Stomach (tissue), 9 donors: ENCODE results near the gene DCBLD2. TPM values are rescaled to one million over a fixed set of nuclear protein-coding genes. Genes with fewer than 3 reads are reported as not detected.
"Not testable (repeated sequence)": the region's sequence is repeated elsewhere in the genome, so short reads cannot be mapped to it uniquely, and the experiment has no call there.

ENCODE experiments used
- DNase-seq, 2 donors: peaks; one replicate each; pipeline versions ENCODE4 v3.0.0 to v3.0.0-alpha.2; 2013 to 2019
- H3K27ac ChIP-seq, 5 donors: fragments of 200-600 bp in 4 of 5; sonication (generic) in 4 of 5; one replicate each; pipeline ENCODE4 v1.5.1; 2013 to 2019; ENCODE audit warnings: mild to moderate bottlenecking in 1 of 5, moderate library complexity in 1 of 5
- H3K27me3 ChIP-seq, 3 donors: fragments of 200-600 bp; sonication (generic); one replicate each; pipeline ENCODE4 v1.5.1; 2017 to 2019; ENCODE audit warnings: mixed run types in 1 of 3
- H3K36me3 ChIP-seq, 4 donors: fragments of 200-600 bp; sonication (generic); 1 replicate in 3 of 4; 2 replicates in 1 of 4; pipeline ENCODE4 v1.5.1; 2016 to 2019
- H3K4me1 ChIP-seq, 4 donors: fragments of 200-600 bp; sonication (generic); one replicate each; pipeline ENCODE4 v1.5.1; 2016 to 2019
- H3K4me3 ChIP-seq, 4 donors: fragments of 200-600 bp; sonication (generic) in 3 of 4; one replicate each; pipeline ENCODE4 v1.5.1; 2016 to 2019; ENCODE audit warnings: mild to moderate bottlenecking in 1 of 4
- H3K9me3 ChIP-seq, 4 donors: fragments of 200-600 bp; sonication (generic); one replicate each; pipeline ENCODE4 v1.5.1; 2016 to 2019
- CTCF ChIP-seq, 7 experiments: fragments of 450-650 bp in 4 of 7; fragments of 200-600 bp in 3 of 7; sonication (generic) in 3 of 7; IDR thresholded peaks; one replicate each; pipeline ENCODE4 v1.5.1; 2016 to 2019; ENCODE audit warnings: antibody characterized with exemption in 7 of 7, control low read depth in 2 of 7, mild to moderate bottlenecking in 1 of 7
- EP300 ChIP-seq: sonication (generic); formaldehyde crosslinking; IDR thresholded peaks from one replicate; pipeline ENCODE4 v1.6.1; 2017; ENCODE audit warnings: antibody characterized with exemption
- POLR2A ChIP-seq, 4 donors: fragments of 450-650 bp; IDR thresholded peaks; one replicate each; pipeline ENCODE4 v1.6.1; 2016; ENCODE audit warnings: antibody characterized with exemption in 4 of 4, control low read depth in 2 of 4, mild to moderate bottlenecking in 1 of 4, moderate library complexity in 1 of 4
- POLR2AphosphoS5 ChIP-seq, 3 donors: sonication (generic); formaldehyde crosslinking; IDR thresholded peaks; one replicate each; pipeline ENCODE4 v1.6.1; 2016; ENCODE audit warnings: antibody characterized with exemption in 3 of 3
- WGBS, 5 donors: extraction: QIAGEN DNeasy Blood & Tissue Kit in 3 of 5; methylation state at CpG; one replicate each; pipeline versions ENCODE4 v1.1.5 to v1.1.7; 2013 to 2018; 5-methylcytosine and 5-hydroxymethylcytosine counted together
- intact Hi-C: fragments of 100-400 bp; cut with DNase I; formaldehyde crosslinking; loops from one replicate; pipeline ENCODE4 v1.15.1; 2023; ENCODE audit warnings: low total_unique reads
- polyA plus RNA-seq, 3 donors: library from polyadenylated mRNA; stranded (reverse); fragments of 200-250 nt; gene quantifications; one replicate each; pipeline ENCODE4 v1.2.3, GENCODE V29; 2013
- total RNA-seq, 5 donors: library from RNA; depleted of rRNA; stranded (reverse); fragments of >200 nt; gene quantifications; one replicate each; pipeline versions ENCODE4 v1.1.0 to v1.2.3, GENCODE V29; 2014 to 2016
- donor health status: healthy with polysubstance abuse.
- donor health status: Bipolar disorder and iron deficiency.
- donor health status: healthy.

DCBLD2 gene
- total and polyA plus RNA-seq, 8 donors: 2.3 to 77.1 (median 29.6) TPM

GRCh38 chr3:98875535-98875934 is 26.0 kb downstream of the DCBLD2 start:
- 36 to 77% (median 70%) methylated on average over 3 of the region's 3 CpGs for WGBS, 5 donors
- TF ChIP-seq POLR2AphosphoS5 (IDR thresholded peaks at IDR 0.05): no peak
- no peak for TF ChIP-seq POLR2A (IDR thresholded peaks at IDR 0.05)
- TF ChIP-seq CTCF (IDR thresholded peaks at IDR 0.05): no peak
- TF ChIP-seq EP300: no peak
- intact Hi-C loops: no loop called here
- H3K27me3 ChIP-seq: no peaks in the 10 kb centered on the region
- no peak for DNase-seq
- H3K9me3 ChIP-seq: no peaks in the 10 kb centered on the region
- no peak overlapping the region for H3K4me3 ChIP-seq
- no peak overlapping the region for H3K27ac ChIP-seq
- peaks cover 0 to 12% (median 7%) of the 10 kb centered on the region in 4 donors for H3K36me3 ChIP-seq
- no peaks in the 10 kb centered on the region for H3K4me1 ChIP-seq

GRCh38 chr3:98874602-98875249 is 26.8 kb downstream of the DCBLD2 start:
- no peak overlapping the region for H3K4me3 ChIP-seq
- H3K36me3 ChIP-seq: peaks cover 0 to 7% (median 3%) of the 10 kb centered on the region in 4 donors
- DNase-seq: no peak
- H3K27ac ChIP-seq: no peak overlapping the region
- intact Hi-C loops: no loop called here
- TF ChIP-seq CTCF (IDR thresholded peaks at IDR 0.05) (no peak), POLR2A (IDR thresholded peaks at IDR 0.05) (no peak)
- no peaks in the 10 kb centered on the region for H3K27me3 ChIP-seq
- H3K4me1 ChIP-seq: no peaks in the 10 kb centered on the region
- WGBS, 5 donors: 72 to 90% (median 87%) methylated on average over 6 of the region's 6 CpGs
- H3K9me3 ChIP-seq: no peaks in the 10 kb centered on the region

GRCh38 chr3:98869391-98869790 is 32.1 kb downstream of the DCBLD2 start:
- 77 to 89% (median 85%) methylated on average over 3 of the region's 3 CpGs for WGBS, 5 donors
- no peak for DNase-seq
- TF ChIP-seq EP300: no peak
- TF ChIP-seq POLR2A (IDR thresholded peaks at IDR 0.05): no peak
- no peak for TF ChIP-seq POLR2AphosphoS5 (IDR thresholded peaks at IDR 0.05)
- TF ChIP-seq CTCF (IDR thresholded peaks at IDR 0.05): no peak

GRCh38 chr3:98857971-98858370 is 43.5 kb downstream of the DCBLD2 start:
- peaks cover 0 to 27% (median 22%) of the 10 kb centered on the region in 4 donors for H3K36me3 ChIP-seq
- H3K27me3 ChIP-seq, H3K27ac ChIP-seq, H3K4me1 ChIP-seq, H3K4me3 ChIP-seq, intact Hi-C loops, DNase-seq: not testable (repeated sequence)
- WGBS, 5 donors: 83 to 98% (median 95%) methylated on average over 19 to 21 of the region's 21 CpGs
- H3K9me3 ChIP-seq: peaks cover 0 to 40% (median 17%) of the 10 kb centered on the region in 4 donors

More at GRCh38 chr3:98869391-98869790, 32.1 kb downstream of the DCBLD2 start:
- Histone ChIP-seq H3K27me3 (no peaks in the 10 kb centered on the region), H3K4me3 (no peak overlapping the region), H3K9me3 (no peaks in the 10 kb centered on the region), H3K27ac (no peak overlapping the region), H3K36me3 (peaks cover 0 to 7% (median 3%) of the 10 kb centered on the region in 4 donors), H3K4me1 (no peaks in the 10 kb centered on the region)
- intact Hi-C loops: no loop called here

GRCh38 chr3:98857258-98857657 is 44.2 kb downstream of the DCBLD2 start:
- H3K36me3 ChIP-seq: peaks cover 0 to 27% (median 22%) of the 10 kb centered on the region in 4 donors
- WGBS, 5 donors: 85 to 96% (median 93%) methylated on average over 9 of the region's 9 CpGs
- H3K4me3 ChIP-seq, H3K27me3 ChIP-seq, H3K27ac ChIP-seq, H3K4me1 ChIP-seq, intact Hi-C loops, DNase-seq: not testable (repeated sequence)
- peaks cover 0 to 40% (median 17%) of the 10 kb centered on the region in 4 donors for H3K9me3 ChIP-seq
